H1 (cell line): ENCODE data around the gene NUDT1. TPM values are rescaled to one million over a fixed set of nuclear protein-coding genes. Genes with fewer than 3 reads are reported as not detected.

Experiments used
- CTCF ChIA-PET: fragments of 300-600 bp; sonication (Branson Sonifier 250); formaldehyde crosslinking; loops from one replicate; lab custom pipeline; 2021; ENCODE audit not compliant: partially characterized antibody; lab: Charles Lee
- POLR2A ChIA-PET: fragments of 300-600 bp; sonication (Branson Sonifier 250); formaldehyde crosslinking; loops from one replicate; lab custom pipeline; 2021; ENCODE audit warnings: inconsistent platforms; ENCODE audit not compliant: partially characterized antibody; lab: Charles Lee
- DNase-seq, 2 experiments: peaks; one replicate each; pipeline versions ENCODE4 v3.0.0 to v3.0.0-alpha.2; 2010 to 2022; ENCODE audit warnings: low spot score in 2 of 2, low read depth in 1 of 2, mixed read lengths in 1 of 2
- FAIRE-seq: peaks from 2 replicates; lab custom pipeline; 2011; peaks lifted over from hg19 to GRCh38; lab: Jason Lieb, UNC
- H2AFZ ChIP-seq: 2 replicates; pipeline ENCODE4 v1.8.1; 2012; ENCODE audit warnings: low read length, inconsistent platforms
- H2AK5ac ChIP-seq: 2 replicates; pipeline ENCODE4 v1.6.1; 2013; ENCODE audit warnings: low read depth, low read length
- H2BK120ac ChIP-seq: replicated peaks from 2 replicates; pipeline ENCODE3; 2013; ENCODE audit warnings: low read depth, low read length, inconsistent platforms
- H2BK12ac ChIP-seq: 2 replicates; pipeline ENCODE4 v1.6.1; 2013; ENCODE audit warnings: low read depth, low read length
- H2BK15ac ChIP-seq: 2 replicates; pipeline ENCODE4 v1.6.1; 2013; ENCODE audit warnings: low read length
- H2BK20ac ChIP-seq: 2 replicates; pipeline ENCODE4 v1.6.1; 2013; ENCODE audit warnings: low read length
- H2BK5ac ChIP-seq: 2 replicates; pipeline ENCODE4 v1.6.1; 2013; ENCODE audit warnings: low read depth, low read length
- H3K14ac ChIP-seq: 2 replicates; pipeline ENCODE4 v1.6.1; 2013; ENCODE audit warnings: inconsistent platforms; ENCODE audit not compliant: insufficient read length
- H3K18ac ChIP-seq: 2 replicates; pipeline ENCODE4 v1.6.1; 2013; ENCODE audit warnings: low read length; ENCODE audit errors: extremely low read depth
- H3K23ac ChIP-seq: 2 replicates; pipeline ENCODE4 v1.6.1; 2013; ENCODE audit warnings: inconsistent platforms; ENCODE audit not compliant: insufficient read length
- H3K23me2 ChIP-seq: 2 replicates; pipeline ENCODE4 v1.6.1; 2013; ENCODE audit warnings: low read depth, low read length
- H3K27ac ChIP-seq: 2 replicates; pipeline ENCODE4 v1.6.1; 2011; ENCODE audit warnings: low read depth, low read length, inconsistent platforms
- H3K27me3 ChIP-seq, 4 experiments: replicated peaks in 1 of 4; 1 replicate in 1 of 4; 2 replicates in 3 of 4; pipeline versions ENCODE4 v1.6.1 to v1.8.1; 2011 to 2013; ENCODE audit warnings: low read length in 3 of 4, mild to moderate bottlenecking in 3 of 4, inconsistent platforms in 2 of 4, mixed read lengths in 2 of 4, moderate library complexity in 1 of 4; ENCODE audit not compliant: control insufficient read depth in 3 of 4, insufficient read depth in 3 of 4; ENCODE audit errors: extremely low read depth in 1 of 4
- H3K36me3 ChIP-seq, 4 experiments: 2 replicates each; pipeline versions ENCODE4 v1.6.1 to v1.8.1; 2011 to 2013; ENCODE audit warnings: mild to moderate bottlenecking in 4 of 4, low read length in 3 of 4, moderate library complexity in 2 of 4, control low read depth in 1 of 4, inconsistent platforms in 1 of 4; ENCODE audit not compliant: insufficient read depth in 4 of 4, control insufficient read depth in 2 of 4
- H3K4ac ChIP-seq: replicated peaks from 2 replicates; pipeline ENCODE3; 2013; ENCODE audit warnings: low read length, low read depth, mixed read lengths, inconsistent platforms; ENCODE audit not compliant: insufficient read length
- H3K4me1 ChIP-seq, 4 experiments: replicated peaks in 1 of 4; 1 replicate in 1 of 4; 2 replicates in 3 of 4; pipeline versions ENCODE4 v1.6.1 to v1.8.1; 2011 to 2013; ENCODE audit warnings: low read length in 3 of 4, inconsistent platforms in 2 of 4, mixed read lengths in 1 of 4; ENCODE audit not compliant: insufficient read depth in 4 of 4, control insufficient read depth in 3 of 4
- H3K4me2 ChIP-seq, 2 experiments: 2 replicates each; pipeline versions ENCODE4 v1.6.1 to v1.8.1; 2011 to 2013; ENCODE audit warnings: low read depth in 2 of 2, low read length in 2 of 2, control low read depth in 1 of 2, inconsistent platforms in 1 of 2, mild to moderate bottlenecking in 1 of 2; ENCODE audit not compliant: insufficient read depth in 1 of 2
- H3K4me3 ChIP-seq, 4 experiments: fragments of 200-600, 300-600 bp in 1 of 4; sonication (generic), shearing (Covaris generic), sonication (Bioruptor Twin) in 1 of 4; 2 replicates each; pipeline versions ENCODE4 v1.5.1 to v1.8.1; 2011 to 2016; ENCODE audit warnings: low read length in 4 of 4, low read depth in 3 of 4, control low read depth in 2 of 4, inconsistent platforms in 2 of 4, mild to moderate bottlenecking in 2 of 4, mixed read lengths in 1 of 4, moderate library complexity in 1 of 4; ENCODE audit not compliant: insufficient read depth in 2 of 4; ENCODE audit errors: extremely low read depth in 1 of 4
- H3K56ac ChIP-seq: replicated peaks from 2 replicates; pipeline ENCODE3; 2013; ENCODE audit warnings: low read depth, mild to moderate bottlenecking, mixed read lengths, low read length, inconsistent platforms; ENCODE audit not compliant: insufficient read length
- H3K79me1 ChIP-seq: 2 replicates; pipeline ENCODE4 v1.6.1; 2013; ENCODE audit warnings: low read depth, low read length, control low read depth
- H3K79me2 ChIP-seq, 2 experiments: 2 replicates each; pipeline versions ENCODE4 v1.6.1 to v1.8.1; 2012 to 2013; ENCODE audit warnings: low read length in 2 of 2, mild to moderate bottlenecking in 2 of 2, inconsistent platforms in 1 of 2; ENCODE audit not compliant: insufficient read depth in 2 of 2, control insufficient read depth in 1 of 2
- H3K9ac ChIP-seq, 4 experiments: replicated peaks in 1 of 4; 1 replicate in 1 of 4; 2 replicates in 3 of 4; pipeline versions ENCODE4 v1.6.1 to v1.8.1; 2011 to 2013; ENCODE audit warnings: low read depth in 3 of 4, low read length in 3 of 4, control low read depth in 2 of 4, mild to moderate bottlenecking in 2 of 4, moderate library complexity in 2 of 4, inconsistent platforms in 1 of 4; ENCODE audit errors: extremely low read depth in 1 of 4
- H3K9me3 ChIP-seq, 2 experiments: 2 replicates each; pipeline versions ENCODE4 v1.6.1 to v1.8.1; 2012 to 2013; ENCODE audit warnings: mild to moderate bottlenecking in 2 of 2, moderate library complexity in 2 of 2, control low read depth in 1 of 2, inconsistent platforms in 1 of 2, low read depth in 1 of 2, low read length in 1 of 2, mixed read lengths in 1 of 2; ENCODE audit not compliant: insufficient read depth in 2 of 2
- H4K20me1 ChIP-seq, 2 experiments: replicated peaks in 1 of 2; 2 replicates each; pipeline versions ENCODE3 to v1.8.1; 2011 to 2013; ENCODE audit warnings: inconsistent platforms in 2 of 2, low read length in 2 of 2, mild to moderate bottlenecking in 1 of 2; ENCODE audit not compliant: insufficient read depth in 2 of 2, control insufficient read depth in 1 of 2
- H4K5ac ChIP-seq: 2 replicates; pipeline ENCODE4 v1.6.1; 2013; ENCODE audit warnings: low read length, low read depth, mixed read lengths, inconsistent platforms; ENCODE audit not compliant: insufficient read length
- H4K8ac ChIP-seq: 2 replicates; pipeline ENCODE4 v1.8.0; 2013; ENCODE audit warnings: mild to moderate bottlenecking, moderate library complexity, low read length, inconsistent platforms; ENCODE audit not compliant: insufficient read depth; ENCODE audit errors: extremely low read depth
- H4K91ac ChIP-seq: replicated peaks from 2 replicates; pipeline ENCODE3; 2013; ENCODE audit warnings: low read length, mixed read lengths, inconsistent platforms; ENCODE audit not compliant: insufficient read length
- EGR1 ChIP-seq: IDR thresholded peaks from 2 replicates; pipeline ENCODE4 v1.6.1; 2011; ENCODE audit warnings: low read depth, low read length, borderline replicate concordance
- KDM5A ChIP-seq: fragments of 200-600 bp; IDR thresholded peaks from 2 replicates; pipeline ENCODE4 v1.7.1; 2012; ENCODE audit warnings: mild to moderate bottlenecking, low read length, inconsistent platforms, mixed read lengths
- POLR2AphosphoS5 ChIP-seq: IDR thresholded peaks from 2 replicates; pipeline ENCODE4 v1.6.1; 2011; ENCODE audit warnings: low read depth, low read length
- WGBS, 2 experiments: shearing (Covaris generic) in 1 of 2; methylation state at CpG; one replicate each; pipeline versions ENCODE4 v1.1.6 to v1.1.7; 2013 to 2015; ENCODE audit warnings: low lambda C conversion rate in 2 of 2, mixed read lengths in 2 of 2, inconsistent platforms in 1 of 2, low coverage in 1 of 2, missing lambda C conversion rate in 1 of 2; ENCODE audit not compliant: insufficient replicate concordance in 2 of 2, insufficient coverage in 1 of 2, insufficient read length in 1 of 2; ENCODE audit errors: extremely low coverage in 1 of 2, missing lambda C conversion rate in 1 of 2; 5-methylcytosine and 5-hydroxymethylcytosine counted together
- polyA plus RNA-seq, 7 experiments: library from polyadenylated mRNA; depleted of rRNA in 3 of 7; stranded (reverse) in 5 of 7; unstranded in 2 of 7; fragments of >200 nt in 5 of 7; fragments of 200-250 nt in 2 of 7; gene quantifications; 1 replicate in 5 of 7; 2 replicates in 1 of 7; 4 replicates in 1 of 7; pipeline versions ENCODE4 v1.2.1 to v1.2.3, GENCODE V29; 2011 to 2013; ENCODE audit warnings: missing spikeins in 2 of 7, mixed read lengths in 2 of 7
- total RNA-seq: library from RNA; stranded (reverse); fragmentation: NEBNext Ultra II Directional; extraction: Animal tissue kit (Norgen Biotek cat#: 25700); gene quantifications from 2 replicates; pipeline ENCODE4 v1.2.1, GENCODE V29; 2021

NUDT1 gene
- total and polyA plus RNA-seq, 2 of the 8 experiments (the other 6 are each of a cell fraction or from before 2014, with no cell fraction given), result 76.1 to 89.5 TPM

DNA sequence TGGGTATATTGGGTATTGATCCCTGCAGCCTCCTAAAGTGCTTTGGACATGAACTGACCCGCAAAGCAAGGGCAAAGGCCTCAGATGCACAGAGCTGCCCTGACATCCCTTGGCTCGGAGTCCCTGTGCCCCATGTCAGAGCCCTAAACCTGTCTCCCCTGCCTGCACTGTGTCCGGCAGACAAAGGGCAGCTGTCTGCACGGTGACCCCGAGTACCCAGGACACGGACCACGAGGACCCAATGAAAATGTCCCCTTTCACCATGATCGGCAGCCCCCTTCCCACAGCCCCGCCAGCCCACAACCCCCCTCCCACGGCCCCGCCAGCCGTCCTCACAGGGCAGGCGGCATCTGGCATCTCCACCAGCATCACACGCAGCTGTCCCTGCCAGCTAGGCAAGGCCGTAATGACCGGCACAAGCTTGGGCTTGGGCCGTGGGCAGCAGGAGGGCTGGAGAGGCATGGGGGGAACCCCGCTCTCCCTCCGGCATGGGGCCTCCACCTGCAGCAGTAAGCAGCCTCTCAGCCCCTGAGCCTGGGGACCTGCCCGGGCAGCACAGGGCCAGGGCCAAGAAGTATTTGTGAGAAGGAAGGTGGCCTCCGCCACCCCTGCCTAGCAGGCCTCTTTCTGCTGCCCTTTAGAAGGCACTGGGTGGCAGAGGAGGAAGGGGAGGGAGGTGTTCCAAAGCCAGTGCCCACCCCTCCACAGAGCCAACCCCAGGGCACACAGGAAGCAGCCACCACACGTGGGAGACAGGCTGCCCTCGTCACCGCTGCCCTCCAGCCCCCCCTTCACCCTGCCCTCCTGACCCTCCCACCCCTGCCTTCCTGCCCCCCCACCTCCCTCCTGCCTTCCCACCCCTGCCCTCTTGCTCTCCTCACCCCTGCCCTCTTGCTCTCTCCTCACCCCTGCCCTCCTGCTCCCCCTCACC lies 10.1 kb downstream of the NUDT1 start:
- H2AFZ ChIP-seq, result no peak overlapping the region
- peaks cover 0 to 10% (median 0%) of the 10 kb centered on the region in 4 experiments; a peak in 4 of 8 replicates for H3K36me3 ChIP-seq
- H4K91ac ChIP-seq, result peak overlapping the region; percentile 6
- TF ChIP-seq POLR2AphosphoS5, result peak; percentile 40; the same call in 1 of the 2 replicates
- TF ChIP-seq EGR1, result no peak
- TF ChIP-seq KDM5A, result no peak
- no peaks in the 10 kb centered on the region for H3K9me3 ChIP-seq
- no peak overlapping the region for H3K23ac ChIP-seq
- no peak overlapping the region for H3K56ac ChIP-seq
- ChIA-PET CTCF (interaction anchor here (0.5 to 1.6 kb wide), 2 partner anchors 52 to 96 kb away, joined by 3 to 5 read pairs; no protein-coding TSS in a partner anchor), POLR2A (interaction anchor here (0.7 to 1.7 kb wide), 4 partner anchors 10 to 121 kb away, joined by 3 to 12 read pairs (median 4); partner anchors contain the start of genes MRM2 and NUDT1)
- H3K4ac ChIP-seq, result no peak overlapping the region
- no peak overlapping the region for H3K9ac ChIP-seq
- no peak overlapping the region for H3K4me3 ChIP-seq
- no peak overlapping the region; the same call in 1 of the 2 replicates for H3K27ac ChIP-seq
- H2BK20ac ChIP-seq, result no peak overlapping the region
- H4K20me1 ChIP-seq, result peaks cover 0 to 10% of the 10 kb centered on the region in 2 experiments
- H3K18ac ChIP-seq, result no peak overlapping the region
- no peaks in the 10 kb centered on the region for H3K79me1 ChIP-seq
- no peak overlapping the region for H3K14ac ChIP-seq
- H3K27me3 ChIP-seq, result no peaks in the 10 kb centered on the region
- H2BK15ac ChIP-seq, result no peak overlapping the region
- DNase-seq (no peak), FAIRE-seq (no peak)
- peak overlapping the region; percentile 62; the same call in 1 of the 2 replicates for H4K8ac ChIP-seq
- no peak overlapping the region for H2AK5ac ChIP-seq
- WGBS, 2 experiments, result 84% methylated on average over 7 of the region's 24 CpGs; no CpG with 5 or more reads in 1 of the 2 experiments
- no peaks in the 10 kb centered on the region for H3K23me2 ChIP-seq
- peak overlapping the region; percentile 59 for H4K5ac ChIP-seq
- H3K4me1 ChIP-seq, result peaks cover 0 to 5% (median 2%) of the 10 kb centered on the region in 4 experiments; a peak in 3 of 7 replicates
- H3K79me2 ChIP-seq, result no peaks in the 10 kb centered on the region
- no peak overlapping the region for H3K4me2 ChIP-seq
- no peak overlapping the region for H2BK120ac ChIP-seq
- H2BK12ac ChIP-seq, result no peak overlapping the region
- peak overlapping the region; percentile 75 for H2BK5ac ChIP-seq
